ENCODE results near the gene ATG9B. TPM values are rescaled to one million over a fixed set of nuclear protein-coding genes. Genes with fewer than 3 reads are reported as not detected.

ATG9B gene
- total RNA-seq (0.19 TPM), polyA plus RNA-seq (ENCODE audit: insufficient read depth, low read depth, low replicate concordance) (0.19 TPM)
- long read RNA-seq, donor 1 = 0 reads
- long read RNA-seq, donor 2, partial matches to known transcripts = 0 of 1 reads
- long read RNA-seq, donor 2, other reads (novel, unspliced or antisense) = 0 of 1 reads
- long read RNA-seq, donor 3, partial matches to known transcripts = 0 of 1 reads
- long read RNA-seq, donor 3, other reads (novel, unspliced or antisense) = 0 of 1 reads
- long read RNA-seq, donor 4 = 0 reads
- long read RNA-seq, donor 5 = 0 reads
- long read RNA-seq, donor 6, partial matches to known transcripts = 7 of 7 reads
- long read RNA-seq, donor 6, other reads (novel, unspliced or antisense) = 0 of 7 reads
- long read RNA-seq, donor 7, partial matches to known transcripts = 0 of 4 reads
- long read RNA-seq, donor 7, other reads (novel, unspliced or antisense) = 4 of 4 reads
- long read RNA-seq, donor 8, partial matches to known transcripts = 6 of 6 reads
- long read RNA-seq, donor 8, other reads (novel, unspliced or antisense) = 0 of 6 reads
- long read RNA-seq, donor 9 = 0 reads
- long read RNA-seq, donor 10, partial matches to known transcripts = 0 of 1 reads
- long read RNA-seq, donor 10, other reads (novel, unspliced or antisense) = 0 of 1 reads

GRCh38 chr7:151024435-151025056 lies at the start of gene ATG9B:
TSS of gene ATG9B (minus strand) at chr7:151024494. CDS start at chr7:151024423, 71 bp downstream.
- TF ChIP-seq CTCF (IDR thresholded peaks at IDR 0.05; ENCODE audit: borderline replicate concordance, extremely low read depth, insufficient read depth) = no peak
- Histone ChIP-seq H3K9ac (ENCODE audit: low read length in 3 of 3) (no peak within 1 kb of the TSS), H3K27ac (ENCODE audit: low read depth in 2 of 2, low read length in 2 of 2) (no peak within 1 kb of the TSS), H3K9me3 (ENCODE audit: control insufficient read depth in 2 of 3, insufficient read depth in 1 of 3, low read length in 3 of 3) (no peaks in the 10 kb centered on the region), H3K27me3 (ENCODE audit: control insufficient read depth, insufficient read depth, low read length) (no peaks in the 10 kb centered on the region), H3K4me3 (ENCODE audit: low read length in 3 of 3) (no peak within 1 kb of the TSS), H3K36me3 (ENCODE audit: control insufficient read depth in 2 of 3, insufficient read depth in 3 of 3, low read length in 3 of 3) (no peaks in the 10 kb centered on the region), H3K4me1 (ENCODE audit: control insufficient read depth in 2 of 3, insufficient read depth in 2 of 3, low read depth in 1 of 3, low read length in 3 of 3) (no peaks in the 10 kb centered on the region)
- FAIRE-seq (no peak), DNase-seq (no peak)
- intact Hi-C loops (cut with DNase I) = no loop called here

GRCh38 chr7:151073990-151074389 lies 49.7 kb upstream of the ATG9B start:
- intact Hi-C loops (cut with DNase I) = no loop called here
- H3K27ac ChIP-seq (ENCODE audit: low read depth in 2 of 2, low read length in 2 of 2) = no peak overlapping the region
- no peak for FAIRE-seq
- H3K4me1 ChIP-seq (ENCODE audit: control insufficient read depth in 2 of 3, insufficient read depth in 2 of 3, low read depth in 1 of 3, low read length in 3 of 3) = peaks cover 0 to 9% (median 0%) of the 10 kb centered on the region in 3 donors
- no peak overlapping the region for H3K4me3 ChIP-seq (ENCODE audit: low read length in 3 of 3)
- H3K36me3 ChIP-seq (ENCODE audit: control insufficient read depth in 2 of 3, insufficient read depth in 3 of 3, low read length in 3 of 3) = peaks cover 2 to 38% (median 19%) of the 10 kb centered on the region in 3 donors
- no peak overlapping the region for H3K9ac ChIP-seq (ENCODE audit: low read length in 3 of 3)
- no peaks in the 10 kb centered on the region for H3K9me3 ChIP-seq (ENCODE audit: control insufficient read depth in 2 of 3, insufficient read depth in 1 of 3, low read length in 3 of 3)
- H3K27me3 ChIP-seq (ENCODE audit: control insufficient read depth, insufficient read depth, low read length) = no peaks in the 10 kb centered on the region
- no peak for TF ChIP-seq CTCF (IDR thresholded peaks at IDR 0.05; ENCODE audit: borderline replicate concordance, extremely low read depth, insufficient read depth)
- peak in 1 of 5 donors; percentile 55 for DNase-seq

GRCh38 chr7:151071032-151071866 lies 47.0 kb upstream of the ATG9B start:
- FAIRE-seq (no peak), DNase-seq (peak in 1 of 5 donors; percentile 74)
- Histone ChIP-seq H3K36me3 (ENCODE audit: control insufficient read depth in 2 of 3, insufficient read depth in 3 of 3, low read length in 3 of 3) (peaks cover 4 to 54% (median 25%) of the 10 kb centered on the region in 3 donors), H3K4me3 (ENCODE audit: low read length in 3 of 3) (no peak overlapping the region), H3K27ac (ENCODE audit: low read depth in 2 of 2, low read length in 2 of 2) (no peak overlapping the region), H3K9ac (ENCODE audit: low read length in 3 of 3) (no peak overlapping the region), H3K9me3 (ENCODE audit: control insufficient read depth in 2 of 3, insufficient read depth in 1 of 3, low read length in 3 of 3) (no peaks in the 10 kb centered on the region), H3K4me1 (ENCODE audit: control insufficient read depth in 2 of 3, insufficient read depth in 2 of 3, low read depth in 1 of 3, low read length in 3 of 3) (no peaks in the 10 kb centered on the region), H3K27me3 (ENCODE audit: control insufficient read depth, insufficient read depth, low read length) (no peaks in the 10 kb centered on the region)
- no peak for TF ChIP-seq CTCF (IDR thresholded peaks at IDR 0.05; ENCODE audit: borderline replicate concordance, extremely low read depth, insufficient read depth)
- intact Hi-C loops (cut with DNase I) = no loop called here
